Activated gamma-delta T cell (primary cell): Measurements from ENCODE around the gene CDH15.

Source experiments
- DNase-seq: peaks from one replicate; lab custom pipeline; 2025; lab: John Stamatoyannopoulos, UW

Gene CDH15

DNA sequence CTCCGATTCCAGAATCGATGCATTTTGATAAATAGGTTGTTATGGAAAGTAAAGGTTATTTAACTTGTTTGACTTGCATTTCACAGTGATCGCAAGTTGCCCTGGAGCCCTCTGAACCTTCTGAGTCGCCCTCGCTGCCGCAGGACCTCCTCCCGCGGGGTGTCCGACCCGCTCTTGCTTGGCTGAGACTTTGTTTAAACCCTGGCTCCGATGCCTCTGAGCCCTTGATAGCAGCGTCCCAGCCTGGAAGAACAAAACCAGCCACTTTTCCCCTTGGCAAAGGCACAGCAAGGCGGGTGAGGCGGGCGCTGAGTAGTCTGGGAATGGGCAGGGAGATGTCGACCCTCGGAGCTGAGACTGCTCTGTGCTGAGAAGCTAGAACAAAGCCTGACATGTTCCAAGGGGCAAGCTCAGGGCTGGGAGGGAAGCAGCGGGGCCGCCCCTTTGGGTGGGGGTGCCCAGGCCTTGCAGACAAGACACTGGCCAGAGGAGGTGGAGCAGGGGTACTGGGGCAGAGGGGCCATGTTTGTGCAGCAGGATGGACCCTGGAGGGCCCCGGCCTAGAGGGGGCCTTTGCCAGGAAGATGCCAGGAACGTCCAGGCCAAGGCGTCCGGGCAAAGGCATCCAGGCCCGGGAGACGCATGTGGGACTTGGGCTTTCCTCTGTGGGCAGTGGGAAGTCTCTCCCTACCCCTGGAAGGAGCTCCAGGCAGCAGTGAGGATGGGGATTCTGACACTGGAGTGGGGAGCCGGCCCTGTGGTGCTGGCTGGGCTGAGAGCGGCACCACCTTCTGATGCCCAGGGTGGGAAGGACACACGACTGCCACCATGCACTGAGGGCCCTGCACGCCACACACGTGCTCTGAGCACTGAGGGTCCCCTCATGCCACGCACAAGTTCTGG lies 30.3 kb upstream of the CDH15 start:
- no peak for DNase-seq

DNA sequence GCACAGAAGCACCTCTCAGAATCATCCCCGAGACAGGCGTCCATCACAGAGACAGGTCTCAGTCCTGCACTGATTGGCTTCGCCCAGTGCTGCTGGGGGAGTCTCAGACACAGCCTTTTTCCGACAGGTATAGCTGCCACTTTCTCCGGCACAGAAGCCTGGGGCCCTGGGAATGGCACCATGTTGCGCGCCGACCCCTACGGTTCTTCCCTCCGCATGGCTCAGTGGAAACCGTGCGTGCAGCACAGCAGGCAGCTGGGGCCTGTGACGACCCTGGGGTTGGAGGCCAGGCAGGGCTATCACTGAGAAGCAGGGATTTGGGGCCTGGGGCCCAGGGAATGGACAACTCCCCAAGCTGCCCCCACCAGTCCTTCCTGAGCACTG lies 29.7 kb upstream of the CDH15 start:
- DNase-seq = no peak

DNA sequence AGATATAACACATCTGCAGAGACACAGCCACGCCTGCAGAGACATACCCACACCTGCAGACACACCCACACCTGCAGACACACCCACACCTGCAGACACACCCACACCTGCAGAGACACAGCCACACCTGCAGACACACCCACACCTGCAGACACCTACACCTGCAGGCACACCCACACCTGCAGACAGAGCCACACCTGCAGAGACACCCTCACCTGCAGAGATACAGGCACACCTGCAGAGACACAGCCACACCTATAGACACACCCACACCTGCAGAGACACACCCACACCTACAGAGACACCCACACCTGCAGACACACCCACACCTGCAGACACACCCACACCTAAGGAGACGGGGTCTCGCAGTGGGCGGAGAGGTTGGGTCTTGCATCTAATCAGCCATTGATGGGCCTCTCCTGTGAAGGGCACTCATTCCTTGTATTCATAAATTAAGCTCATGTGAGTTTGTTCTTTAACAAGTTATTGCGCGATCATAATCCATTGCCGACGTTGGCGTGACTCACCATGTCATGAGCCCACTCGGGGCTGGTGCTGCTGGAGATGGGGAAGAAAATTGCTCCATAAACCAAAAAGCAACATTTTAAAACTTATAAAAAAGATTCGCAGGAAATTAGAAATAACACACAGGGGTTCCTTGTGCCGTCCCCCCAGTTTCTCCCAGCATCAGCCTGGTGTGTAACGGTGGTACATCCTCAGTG lies 28.9 kb upstream of the CDH15 start:
- DNase-seq = no peak

DNA sequence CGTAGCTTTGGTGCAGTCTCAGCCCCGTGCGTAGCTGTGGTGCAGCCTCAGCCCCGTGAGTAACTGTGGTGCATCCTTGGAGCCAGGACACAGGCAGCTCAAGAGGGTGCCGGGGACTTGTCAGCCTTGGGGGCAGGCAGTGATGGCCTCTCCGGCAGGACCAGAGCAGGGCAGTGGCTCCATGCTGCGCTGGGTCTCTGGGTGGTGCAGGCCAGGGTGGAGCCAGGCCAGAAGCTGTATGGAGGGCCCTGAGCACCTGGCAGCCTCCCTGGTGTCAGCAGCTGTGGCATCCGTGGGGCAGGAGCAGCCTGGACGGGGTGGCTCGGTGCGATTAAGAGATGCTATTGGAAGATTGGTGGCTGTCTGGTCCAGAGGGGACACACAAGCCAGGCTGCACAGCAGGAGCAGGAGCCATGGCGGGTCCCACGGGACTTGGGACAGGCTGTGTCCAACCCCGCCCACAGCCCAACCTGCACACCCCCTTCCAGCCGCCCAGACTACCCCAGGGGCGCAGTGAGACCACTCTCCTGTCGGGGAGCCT lies 28.3 kb upstream of the CDH15 start:
- DNase-seq = no peak

DNA sequence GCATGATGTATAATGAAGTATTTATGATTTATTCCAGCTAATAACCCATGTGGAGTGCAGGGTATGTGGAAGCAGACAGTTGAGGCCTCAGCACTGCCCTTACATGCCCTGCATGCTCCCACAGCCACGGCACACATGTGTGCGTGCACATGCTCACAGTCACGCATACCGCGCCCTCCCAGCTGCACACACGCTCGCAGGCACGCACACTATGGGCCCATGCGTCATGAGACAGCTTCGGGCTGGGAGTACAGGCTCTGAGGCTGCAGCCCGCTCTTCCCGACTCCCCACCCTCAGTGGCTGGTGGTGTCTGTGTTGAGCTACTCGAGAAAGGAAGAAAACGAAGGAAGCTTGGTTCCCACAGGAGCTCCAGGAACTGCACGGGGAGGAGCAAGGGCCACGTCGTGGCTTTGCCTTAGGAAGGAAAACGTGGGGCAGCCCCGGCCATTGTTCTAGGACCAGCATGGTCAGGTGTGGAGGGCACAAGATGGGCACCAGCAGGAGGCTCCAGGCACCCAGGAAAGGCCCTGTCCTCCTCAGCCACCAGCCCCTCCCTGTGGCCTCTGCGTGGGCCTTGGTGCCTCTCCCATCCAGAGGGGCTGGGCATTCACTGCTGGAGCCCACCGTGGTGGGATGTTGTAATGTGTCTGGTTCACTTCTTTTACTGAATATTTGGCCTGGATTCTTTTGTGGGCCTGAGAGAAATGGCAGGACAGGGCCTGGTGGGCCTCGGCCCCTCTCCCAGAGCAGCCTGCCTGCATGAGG lies 27.5 kb upstream of the CDH15 start:
- DNase-seq = no peak

DNA sequence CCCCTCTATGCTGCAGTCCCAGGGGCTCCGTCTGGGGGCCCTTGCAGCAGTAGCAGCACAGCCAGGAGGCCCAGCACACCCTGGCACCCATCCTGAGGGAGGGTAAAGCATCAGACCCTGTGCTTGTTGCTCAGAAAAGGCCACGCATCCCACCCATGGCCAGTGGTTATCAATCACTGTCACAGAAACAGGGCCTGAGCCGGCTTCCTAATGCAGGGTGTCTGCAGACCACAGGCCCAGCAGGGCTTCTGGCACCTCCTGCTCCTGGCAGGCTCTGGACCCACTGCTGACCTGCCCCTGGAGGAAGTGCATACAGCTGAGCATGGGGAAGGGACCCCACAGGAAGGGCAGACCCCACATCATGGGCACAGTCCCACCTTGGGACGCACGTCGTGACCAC lies 26.9 kb upstream of the CDH15 start:
- no peak for DNase-seq

DNA sequence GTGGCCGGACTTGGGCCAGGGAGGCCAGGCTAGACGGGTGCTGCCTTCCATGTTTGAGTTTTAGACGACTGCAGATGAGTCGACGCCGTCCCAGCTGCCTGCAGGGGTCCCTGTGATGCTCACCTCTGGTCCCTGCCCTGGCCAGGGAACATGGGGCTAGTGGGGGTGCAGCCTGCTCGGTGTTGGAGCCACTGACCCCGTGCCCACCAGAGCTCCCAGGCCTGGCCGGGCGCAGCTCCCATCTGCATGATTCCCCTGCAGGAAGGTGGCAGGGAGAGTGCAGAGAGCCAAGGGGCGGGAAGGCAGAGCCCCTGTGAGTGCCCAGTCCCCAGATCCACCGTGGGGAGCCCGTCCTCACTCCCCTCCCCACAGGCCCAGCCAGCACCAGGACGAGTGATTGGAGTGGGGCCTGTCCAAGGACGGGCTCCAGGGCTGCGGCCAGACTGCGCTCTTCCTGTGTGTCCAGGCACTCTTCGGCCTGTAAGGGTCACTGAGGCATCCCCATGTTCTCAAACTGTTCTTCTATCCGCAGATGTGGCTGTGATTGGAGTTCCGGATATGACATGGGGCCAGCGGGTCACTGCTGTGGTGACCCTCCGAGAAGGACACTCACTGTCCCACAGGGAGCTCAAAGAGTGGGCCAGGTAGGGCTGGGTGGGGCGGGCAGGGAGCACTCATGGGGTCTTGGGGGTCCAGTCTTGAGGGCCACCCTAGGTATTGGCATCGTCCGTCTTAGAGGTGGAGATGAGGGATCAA lies 26.0 kb upstream of the CDH15 start:
- no peak for DNase-seq

DNA sequence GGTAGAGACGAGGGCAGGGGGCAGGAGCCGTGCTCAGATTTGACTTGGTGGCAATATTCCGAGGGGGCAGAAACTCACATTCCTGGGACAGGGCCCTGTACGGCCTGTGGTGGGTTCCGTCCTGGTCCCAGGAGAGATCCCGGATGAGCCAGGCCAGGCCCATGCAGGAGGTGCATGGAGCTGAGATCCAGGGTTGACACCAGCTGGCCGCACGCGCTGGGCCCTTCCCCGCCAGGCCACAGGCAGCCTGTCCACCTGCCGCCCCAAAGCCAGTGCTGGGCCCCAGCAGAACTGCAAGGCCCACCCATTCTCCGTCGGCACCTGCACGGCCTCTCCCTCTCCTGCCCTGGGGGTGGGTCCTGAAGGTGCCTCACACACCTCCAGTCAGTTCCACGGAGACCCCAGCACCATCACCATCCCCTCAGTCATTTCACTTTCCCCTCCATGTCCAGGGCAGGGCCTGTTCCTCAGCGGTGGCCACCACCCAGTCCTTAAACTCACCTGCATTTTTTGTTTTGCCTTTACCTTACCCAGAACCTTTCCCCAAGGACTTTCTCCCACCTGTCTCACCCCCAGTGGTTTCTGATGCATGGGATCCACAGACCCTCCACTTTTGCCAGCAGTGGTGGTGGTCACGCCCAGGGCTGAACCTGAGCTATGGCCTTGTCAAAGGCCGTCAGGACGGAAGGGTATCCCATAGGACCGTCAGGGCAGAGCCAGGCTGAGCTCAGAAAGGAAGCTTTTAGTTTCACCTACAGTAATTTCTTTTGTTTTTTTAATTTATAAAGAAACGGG lies 25.1 kb upstream of the CDH15 start:
- no peak for DNase-seq

DNA sequence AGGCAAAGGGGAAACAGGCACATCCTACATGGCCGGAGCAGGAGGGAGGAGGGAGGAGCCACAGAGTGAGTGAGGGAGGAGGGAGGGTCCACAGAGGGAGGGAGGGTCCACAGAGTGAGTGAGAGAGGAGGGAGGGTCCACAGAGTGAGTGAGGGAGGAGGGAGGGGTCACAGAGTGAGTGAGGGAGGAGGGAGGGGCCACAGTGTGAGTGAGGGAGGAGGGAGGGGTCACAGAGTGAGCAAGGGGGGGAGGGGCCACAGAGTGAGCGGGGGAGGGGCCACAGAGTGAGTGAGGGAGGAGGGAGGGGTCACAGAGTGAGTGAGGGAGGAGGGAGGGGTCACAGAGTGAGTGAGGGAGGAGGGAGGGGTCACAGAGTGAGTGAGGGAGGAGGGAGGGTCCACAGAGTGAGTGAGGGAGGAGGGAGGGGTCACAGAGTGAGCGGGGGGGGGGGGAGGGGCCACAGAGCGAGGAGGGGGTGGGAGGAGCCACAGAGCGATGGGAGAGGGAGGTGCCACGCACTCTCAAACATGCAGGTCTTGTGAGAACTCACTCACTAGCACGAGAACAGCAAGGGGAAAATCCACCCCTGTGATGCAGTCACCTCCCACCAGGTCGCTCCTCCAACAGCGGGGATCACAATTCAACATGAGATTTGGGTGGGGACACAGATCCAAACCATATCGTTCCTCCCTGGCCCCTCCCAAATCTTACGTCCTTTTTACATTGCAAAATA lies 24.3 kb upstream of the CDH15 start:
- no peak for DNase-seq

DNA sequence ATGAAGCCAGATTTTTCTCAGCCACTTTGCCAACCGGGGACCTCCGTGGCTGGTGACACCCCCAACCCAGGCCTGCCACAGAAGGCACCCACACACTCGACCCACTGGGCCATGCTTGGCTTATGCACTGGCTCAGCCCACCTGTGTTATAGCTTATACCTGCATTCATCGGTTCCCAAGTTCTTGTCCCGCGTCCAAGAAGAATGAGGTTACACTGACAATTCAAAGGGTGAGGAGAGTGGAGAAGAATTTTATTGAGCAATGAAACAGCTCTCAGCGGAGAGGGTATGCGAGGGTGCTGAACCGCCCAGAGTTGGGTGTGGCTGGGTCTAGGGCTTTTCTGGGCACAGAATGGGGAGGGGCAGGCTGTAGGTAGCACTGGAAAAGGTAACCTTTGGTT lies 22.2 kb upstream of the CDH15 start:
- DNase-seq = no peak

DNA sequence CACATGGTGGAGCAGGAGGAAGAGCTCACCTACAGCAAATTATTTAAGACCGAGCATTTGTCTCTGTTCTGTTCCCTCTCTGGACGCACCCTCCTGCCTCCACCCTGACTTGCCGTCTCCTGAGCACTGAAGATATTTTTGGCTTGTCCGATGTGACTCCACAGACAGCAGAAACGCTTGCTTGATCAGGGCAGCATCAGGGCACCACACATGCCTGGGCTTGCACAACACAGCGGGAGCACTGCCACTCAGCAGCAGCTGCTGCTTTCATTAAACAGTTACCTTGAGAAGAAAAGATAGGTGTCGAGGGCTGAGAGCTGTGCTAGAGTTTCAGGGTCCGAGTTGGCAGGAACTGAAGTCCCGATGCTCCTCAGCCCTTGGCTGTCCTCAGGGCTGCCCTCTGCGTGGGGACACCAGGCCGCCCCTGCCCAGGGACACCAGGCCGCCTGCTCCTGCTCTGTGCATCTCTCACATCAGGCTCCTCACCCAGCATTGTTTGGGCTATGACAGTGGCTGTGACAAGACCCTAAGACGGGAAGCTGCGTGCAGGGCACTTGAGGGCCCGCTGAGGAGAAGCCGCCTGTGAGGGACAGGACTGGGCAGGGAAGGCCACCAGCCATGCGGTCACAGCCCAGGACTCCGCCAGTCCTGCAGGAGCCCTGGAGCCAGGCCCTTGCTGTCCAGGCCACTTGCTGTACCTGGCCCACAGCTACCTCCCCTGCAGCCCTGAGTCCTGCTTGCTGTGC lies 21.3 kb upstream of the CDH15 start:
- no peak for DNase-seq

DNA sequence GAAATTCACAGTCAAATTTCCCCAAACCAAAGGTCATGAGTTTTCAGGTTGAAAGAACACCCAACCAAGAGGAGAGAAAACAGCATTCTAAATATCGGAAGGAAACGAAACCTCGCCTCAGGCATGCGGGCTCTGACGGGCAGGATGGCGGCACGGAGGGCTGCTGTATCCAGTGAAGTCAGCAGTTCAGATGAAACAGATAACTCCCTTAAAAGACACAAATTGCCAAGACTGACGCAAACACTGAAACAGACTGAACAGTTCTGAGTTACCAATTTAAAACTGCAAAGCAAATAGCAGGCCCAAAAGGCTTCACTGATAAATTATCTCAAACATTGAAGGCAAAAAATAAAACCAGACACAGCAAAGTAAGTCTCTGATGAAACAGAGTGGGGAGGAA lies 20.6 kb upstream of the CDH15 start:
- DNase-seq = no peak

DNA sequence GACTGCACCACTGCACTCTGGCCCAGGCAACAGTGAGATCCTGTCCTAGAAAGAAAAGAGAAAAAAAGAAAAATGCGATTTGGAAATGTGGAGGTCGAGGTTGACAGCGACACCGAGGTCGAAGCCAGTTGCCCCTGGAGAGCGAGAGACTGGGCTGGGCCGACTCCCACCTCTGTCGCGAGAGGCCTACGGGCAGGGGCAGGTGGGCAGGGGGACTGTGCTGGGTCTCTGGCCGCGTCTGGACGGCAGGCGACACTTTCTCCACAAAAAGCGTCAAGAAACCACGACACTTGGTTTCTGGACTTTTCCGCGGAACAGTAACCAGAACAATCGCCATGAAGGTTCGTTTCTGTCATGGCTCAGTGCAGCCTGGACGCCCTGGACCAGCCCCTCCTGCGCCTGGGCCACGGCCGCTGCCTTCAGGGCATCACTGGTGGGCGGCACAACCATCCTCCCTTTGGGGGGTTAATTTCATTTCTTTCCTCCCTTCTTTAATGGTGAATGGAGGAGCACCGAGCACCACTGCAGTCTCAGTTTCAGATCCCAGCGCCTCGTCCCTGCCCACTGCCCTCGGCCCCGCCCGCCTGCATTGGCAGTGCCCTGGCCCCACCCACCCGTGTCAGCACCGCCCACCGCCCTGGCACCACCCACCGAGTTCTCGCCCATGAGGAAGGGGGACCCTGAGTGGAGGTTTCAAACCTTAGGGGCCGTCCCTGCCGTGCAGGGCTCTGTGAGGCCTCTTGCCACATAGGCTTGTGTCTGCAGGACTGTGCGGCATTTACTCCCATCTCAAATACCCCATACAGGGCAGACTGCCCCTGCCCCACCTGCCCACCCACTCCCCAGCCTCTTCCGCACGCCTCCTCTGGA lies 18.5 kb upstream of the CDH15 start:
- DNase-seq = no peak

DNA sequence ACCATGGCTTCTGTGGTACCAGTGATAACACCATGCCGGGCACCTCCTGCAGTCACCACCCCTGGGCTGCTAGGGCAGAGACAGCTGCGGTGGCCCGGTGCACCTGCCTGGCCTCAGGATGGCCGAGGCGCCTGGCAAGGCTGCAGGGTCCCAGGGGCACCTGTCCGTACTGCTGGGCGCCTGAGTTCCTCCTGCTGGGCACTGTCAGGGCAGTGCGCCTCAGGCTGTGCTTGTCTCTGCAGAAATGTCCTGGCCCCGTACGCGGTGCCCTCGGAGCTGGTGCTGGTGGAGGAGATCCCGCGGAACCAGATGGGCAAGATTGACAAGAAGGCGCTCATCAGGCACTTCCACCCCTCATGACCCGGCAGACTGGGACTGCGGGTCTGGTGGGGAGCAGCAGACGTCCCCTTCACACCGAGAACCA lies 17.7 kb upstream of the CDH15 start:
- DNase-seq = no peak

DNA sequence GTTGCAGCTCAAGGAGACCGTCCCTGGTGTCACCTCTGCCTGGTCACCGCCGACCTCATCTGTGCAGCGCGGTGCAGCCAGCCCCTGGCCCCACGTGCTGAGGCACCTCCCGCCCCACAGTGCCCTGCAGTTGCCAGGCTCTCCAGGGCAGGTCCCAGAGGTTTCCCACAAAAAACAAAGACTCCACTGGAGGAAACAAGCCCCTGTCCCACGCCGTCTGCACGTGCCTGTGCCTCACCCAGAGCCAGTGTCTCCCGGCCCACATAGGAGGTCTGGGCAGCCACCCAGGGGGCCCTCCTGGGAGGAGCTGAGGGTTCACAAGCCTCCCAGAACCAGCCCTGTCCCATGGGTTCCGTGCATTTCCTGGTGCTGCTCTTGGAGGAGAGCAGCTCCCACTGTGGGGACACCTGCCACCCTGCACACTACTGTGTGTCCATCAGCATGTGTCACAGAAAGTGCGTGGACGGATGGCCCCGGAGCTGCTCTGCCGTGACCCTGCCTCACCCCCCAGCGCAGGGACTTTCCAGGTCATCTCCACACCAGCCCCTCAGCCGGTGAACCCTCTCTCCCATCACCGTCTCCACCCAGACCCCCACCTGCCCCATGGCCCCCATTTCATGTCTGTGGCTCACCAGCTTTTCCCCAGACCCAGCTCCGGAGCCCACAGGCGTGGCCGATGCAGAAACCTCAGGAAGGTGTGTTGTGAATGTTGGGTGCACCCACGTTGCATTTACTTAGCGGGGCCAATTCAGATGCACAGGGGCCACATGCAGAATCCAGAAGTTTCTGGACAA lies 17.0 kb upstream of the CDH15 start:
- DNase-seq = no peak

DNA sequence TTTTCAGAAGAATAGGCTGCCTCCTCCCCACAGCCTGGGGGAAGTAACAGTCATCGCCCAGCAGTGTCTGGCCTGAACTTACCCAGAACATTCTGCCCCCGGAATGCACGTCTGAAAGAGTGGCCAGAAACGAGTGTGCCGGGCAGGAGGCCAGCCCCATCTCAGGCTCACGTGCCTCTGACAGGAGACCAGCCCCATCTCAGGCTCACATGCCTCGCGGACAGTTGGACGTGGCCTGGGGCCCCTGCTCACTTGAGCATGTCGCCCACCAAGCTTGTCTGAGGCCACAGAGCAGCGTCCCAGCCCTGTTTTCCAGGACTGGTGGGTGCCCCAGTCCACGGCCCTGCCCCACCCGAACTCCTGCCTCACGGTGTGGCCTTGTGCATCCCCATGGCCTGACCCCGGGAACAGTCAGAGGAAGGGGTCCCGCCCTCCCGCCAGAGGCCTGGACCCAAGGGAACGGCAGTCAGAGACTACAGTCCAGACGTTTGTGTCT lies 16.3 kb upstream of the CDH15 start:
- no peak for DNase-seq
